GM06990 (cell line): Measurements from ENCODE around the gene OR5C1.

ENCODE experiments used
- DNase-seq: peaks from one replicate; pipeline ENCODE4 v3.0.0-alpha.2; 2011; ENCODE audit not compliant: insufficient read length; ENCODE audit errors: extremely low read depth
- H3K27me3 ChIP-seq: replicated peaks from 2 replicates; pipeline ENCODE4 v1.6.0; 2011; ENCODE audit warnings: low read length; ENCODE audit not compliant: control insufficient read depth, insufficient read depth
- H3K36me3 ChIP-seq: 2 replicates; pipeline ENCODE4 v1.5.1; 2011; ENCODE audit warnings: low read length; ENCODE audit not compliant: control insufficient read depth, insufficient read depth
- H3K4me3 ChIP-seq: replicated peaks from 2 replicates; pipeline ENCODE4 v1.5.1; 2011; ENCODE audit warnings: low read depth, mild to moderate bottlenecking, control low read depth, low read length
- CTCF ChIP-seq: IDR thresholded peaks from 2 replicates; pipeline ENCODE4 v1.5.1; 2011; ENCODE audit warnings: low read length, control low read depth, mild to moderate bottlenecking, inconsistent platforms; ENCODE audit not compliant: insufficient read depth, poor library complexity, severe bottlenecking

OR5C1 gene

GRCh38 chr9:122789256-122790046, 718 bp downstream of the OR5C1 start:
- no peaks in the 10 kb centered on the region for H3K36me3 ChIP-seq
- DNase-seq, result no peak
- no peak overlapping the region for H3K4me3 ChIP-seq
- H3K27me3 ChIP-seq, result no peaks in the 10 kb centered on the region
- TF ChIP-seq CTCF, result no peak

- Histone ChIP-seq H3K27me3 (no peaks in the 10 kb centered on the region), H3K4me3 (no peak overlapping the region), H3K36me3 (no peaks in the 10 kb centered on the region)
- TF ChIP-seq CTCF, result no peak
- DNase-seq, result no peak
Measured at GRCh38 chr9:122791872-122792669, 3.3 kb downstream of the OR5C1 start.

GRCh38 chr9:122797316-122798063, 8.8 kb downstream of the OR5C1 start:
- no peak for DNase-seq
- H3K27me3 ChIP-seq, result no peaks in the 10 kb centered on the region
- H3K36me3 ChIP-seq, result no peaks in the 10 kb centered on the region
- TF ChIP-seq CTCF, result no peak
- H3K4me3 ChIP-seq, result no peak overlapping the region

- DNase-seq, result no peak
- TF ChIP-seq CTCF, result no peak
- H3K4me3 ChIP-seq, result no peak within 1 kb of the TSS
- no peaks in the 10 kb centered on the region for H3K36me3 ChIP-seq
- H3K27me3 ChIP-seq, result no peaks in the 10 kb centered on the region
Measured at GRCh38 chr9:122800066-122801060, 11.6 kb downstream of the OR5C1 start, which contains the start of gene OR1K1. Gene OR1K1, plus strand, starts transcription at chr9:122800123. Its CDS starts 0 bp downstream, at chr9:122800123.

- Histone ChIP-seq H3K36me3 (no peaks in the 10 kb centered on the region), H3K4me3 (no peak overlapping the region), H3K27me3 (no peaks in the 10 kb centered on the region)
- no peak for TF ChIP-seq CTCF
- DNase-seq, result no peak
Measured at GRCh38 chr9:122806661-122807060, 17.9 kb downstream of the OR5C1 start.
